Nephron (organoid): ENCODE measurements around the gene PTGES3.
A peak's percentile ranks its signal among the peaks of the same experiment; 100 is the strongest.

Experiments used
- H3K27ac Mint-ChIP-seq, 3 experiments: 2 replicates each; pipeline ENCODE4 v1.8.0; 2020; ENCODE audit warnings: mixed read lengths in 3 of 3, mild to moderate bottlenecking in 2 of 3, moderate library complexity in 1 of 3
- H3K27me3 Mint-ChIP-seq: 2 replicates; pipeline ENCODE4 v1.8.0; 2021; ENCODE audit warnings: low read depth, mild to moderate bottlenecking, moderate library complexity, mixed read lengths
- H3K36me3 Mint-ChIP-seq: 2 replicates; pipeline ENCODE4 v1.8.0; 2020; ENCODE audit warnings: low read depth, mixed read lengths
- H3K4me1 Mint-ChIP-seq: 2 replicates; pipeline ENCODE4 v1.8.0; 2020; ENCODE audit warnings: mixed read lengths
- H3K4me3 Mint-ChIP-seq, 3 experiments: 2 replicates each; pipeline ENCODE4 v1.8.0; 2020; ENCODE audit warnings: mild to moderate bottlenecking in 3 of 3, mixed read lengths in 3 of 3, moderate library complexity in 2 of 3
- H3K9me3 Mint-ChIP-seq: 2 replicates; pipeline ENCODE4 v1.8.0; 2020; ENCODE audit warnings: mixed read lengths
- CTCF ChIP-seq, 3 experiments: fragments of 200-600 bp; sonication (generic); IDR thresholded peaks; one replicate each; pipeline ENCODE4 v1.5.0; 2021; ENCODE audit warnings: antibody characterized with exemption in 3 of 3; ENCODE audit not compliant: unreplicated experiment in 3 of 3

The PTGES3 gene

GRCh38 chr12:56676851-56677580 lies 11.1 kb downstream of the PTGES3 start:
- no peak overlapping the region for H3K4me3 Mint-ChIP-seq
- peaks cover 11% of the 10 kb centered on the region for H3K4me1 Mint-ChIP-seq
- H3K27ac Mint-ChIP-seq: peak overlapping the region in 1 of 3 experiments; percentile 9
- peaks cover 41% of the 10 kb centered on the region for H3K36me3 Mint-ChIP-seq
- TF ChIP-seq CTCF (IDR thresholded peaks at IDR 0.05; ENCODE audit: unreplicated experiment in 3 of 3): no peak
- no peaks in the 10 kb centered on the region for H3K9me3 Mint-ChIP-seq
- no peaks in the 10 kb centered on the region for H3K27me3 Mint-ChIP-seq

- no peak overlapping the region for H3K4me3 Mint-ChIP-seq
- no peaks in the 10 kb centered on the region for H3K27me3 Mint-ChIP-seq
- peak overlapping the region in 1 of 3 experiments; percentile 19 for H3K27ac Mint-ChIP-seq
- no peak for TF ChIP-seq CTCF (IDR thresholded peaks at IDR 0.05; ENCODE audit: unreplicated experiment in 3 of 3)
- peaks cover 9% of the 10 kb centered on the region for H3K4me1 Mint-ChIP-seq
- peaks cover 55% of the 10 kb centered on the region for H3K36me3 Mint-ChIP-seq
- no peaks in the 10 kb centered on the region for H3K9me3 Mint-ChIP-seq
These were observed 16.5 kb downstream of the PTGES3 start for GRCh38 chr12:56671608-56672007.

- Mint-ChIP-seq H3K9me3 (no peaks in the 10 kb centered on the region), H3K4me1 (peaks cover 5% of the 10 kb centered on the region), H3K27me3 (no peaks in the 10 kb centered on the region), H3K27ac (no peak overlapping the region), H3K4me3 (no peak overlapping the region), H3K36me3 (peaks cover 58% of the 10 kb centered on the region)
- no peak for TF ChIP-seq CTCF (IDR thresholded peaks at IDR 0.05; ENCODE audit: unreplicated experiment in 3 of 3)
These were observed 17.2 kb downstream of the PTGES3 start for GRCh38 chr12:56670836-56671235.

- no peak overlapping the region for H3K4me3 Mint-ChIP-seq
- no peak for TF ChIP-seq CTCF (IDR thresholded peaks at IDR 0.05; ENCODE audit: unreplicated experiment in 3 of 3)
- H3K36me3 Mint-ChIP-seq: peaks cover 74% of the 10 kb centered on the region
- H3K4me1 Mint-ChIP-seq: peaks cover 5% of the 10 kb centered on the region
- no peaks in the 10 kb centered on the region for H3K9me3 Mint-ChIP-seq
- no peak overlapping the region for H3K27ac Mint-ChIP-seq
- no peaks in the 10 kb centered on the region for H3K27me3 Mint-ChIP-seq
These were observed 20.0 kb downstream of the PTGES3 start for GRCh38 chr12:56668197-56668457.

- Mint-ChIP-seq H3K4me3 (no peak overlapping the region), H3K27ac (no peak overlapping the region), H3K4me1 (no peaks in the 10 kb centered on the region), H3K9me3 (no peaks in the 10 kb centered on the region), H3K36me3 (peaks cover 33% of the 10 kb centered on the region), H3K27me3 (no peaks in the 10 kb centered on the region)
- no peak for TF ChIP-seq CTCF (IDR thresholded peaks at IDR 0.05; ENCODE audit: unreplicated experiment in 3 of 3)
These were observed 26.0 kb downstream of the PTGES3 start for GRCh38 chr12:56661979-56662638.

- H3K27ac Mint-ChIP-seq: no peak overlapping the region
- H3K4me1 Mint-ChIP-seq: no peaks in the 10 kb centered on the region
- H3K36me3 Mint-ChIP-seq: peaks cover 32% of the 10 kb centered on the region
- no peaks in the 10 kb centered on the region for H3K9me3 Mint-ChIP-seq
- TF ChIP-seq CTCF (IDR thresholded peaks at IDR 0.05; ENCODE audit: unreplicated experiment in 3 of 3): no peak
- no peaks in the 10 kb centered on the region for H3K27me3 Mint-ChIP-seq
- no peak overlapping the region for H3K4me3 Mint-ChIP-seq
These were observed 26.5 kb downstream of the PTGES3 start for GRCh38 chr12:56661560-56661959.
